HG03575 (cell line): ENCODE data around the gene AP2M1.
"Not testable (repeated sequence)": the region's sequence is repeated elsewhere in the genome, so short reads cannot be mapped to it uniquely, and the experiment has no call there.

Experiments used
- ATAC-seq: cut with Tn5 transposase; IDR thresholded peaks from one replicate; pipeline ENCODE4 v1.9.1; 2021; ENCODE audit not compliant: unreplicated experiment, insufficient number of reproducible peaks, low FRiP score; ENCODE audit errors: extremely low read depth

AP2M1 gene

GRCh38 chr3:184155644-184156521 is 18.8 kb upstream of the AP2M1 start:
- no peak for ATAC-seq

DNA sequence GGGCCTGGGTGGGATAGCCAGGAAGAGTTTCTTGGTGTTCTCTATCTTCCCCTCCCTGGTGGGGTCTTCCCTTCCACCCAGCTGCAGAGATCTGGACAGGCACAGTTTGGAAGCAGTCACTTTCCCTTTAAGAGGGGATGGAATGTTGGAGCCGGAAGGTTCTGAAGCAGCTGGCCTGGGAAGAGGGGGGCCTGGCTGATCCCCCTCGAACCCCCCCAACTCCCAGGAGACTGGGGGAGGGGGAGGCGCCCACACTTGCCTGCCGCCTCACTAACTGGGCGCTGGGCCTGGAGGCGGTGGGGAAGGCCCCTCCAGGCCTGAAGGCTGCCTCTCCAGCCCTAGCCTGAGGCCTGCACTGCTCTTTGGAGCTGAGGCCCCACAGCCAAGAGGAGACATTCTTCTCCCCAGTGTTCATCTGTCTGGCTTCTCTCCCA is 18.1 kb upstream of the AP2M1 start:
- no peak for ATAC-seq

DNA sequence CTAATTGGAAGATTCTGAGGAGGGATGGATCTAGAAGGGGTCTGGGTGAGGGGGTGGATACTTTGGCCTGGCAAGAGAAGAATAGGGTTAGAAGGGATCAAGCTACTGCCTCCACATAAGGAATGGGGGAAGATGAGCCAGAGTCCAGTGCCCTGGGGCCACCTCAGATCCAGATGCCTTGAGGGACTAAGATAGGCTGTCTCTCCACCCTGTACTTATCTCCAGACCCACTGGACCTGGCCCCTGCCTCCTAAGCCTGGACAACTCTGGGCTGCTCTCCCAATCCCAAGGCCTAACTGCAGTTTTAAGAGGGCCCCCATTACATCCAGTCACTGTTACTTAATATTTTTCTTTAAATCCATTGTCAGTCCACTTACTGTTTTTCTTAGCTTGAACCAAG is 17.4 kb upstream of the AP2M1 start:
- no peak for ATAC-seq

GRCh38 chr3:184158404-184158803 is 16.3 kb upstream of the AP2M1 start:
- ATAC-seq = no peak

DNA sequence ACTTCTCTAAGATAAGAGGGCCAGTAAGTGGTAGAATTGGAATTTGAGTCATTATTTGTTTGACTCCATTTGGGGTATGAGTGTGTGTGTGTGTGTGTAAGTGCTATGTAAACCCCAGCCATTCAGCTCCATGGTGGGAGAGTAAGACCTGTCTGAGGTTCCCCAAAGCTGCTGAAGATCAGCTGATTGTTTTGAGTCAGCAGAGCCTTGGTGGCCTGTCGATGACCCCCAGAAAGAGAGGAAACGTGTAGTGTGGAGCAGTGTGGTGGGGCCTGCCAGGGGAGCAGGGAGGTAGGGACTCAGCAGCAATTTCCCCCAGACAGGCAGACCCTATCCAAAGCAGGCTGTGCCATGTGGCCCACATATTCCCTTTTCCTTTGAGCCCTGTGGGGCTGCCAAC is 14.2 kb upstream of the AP2M1 start:
- ATAC-seq = no peak

DNA sequence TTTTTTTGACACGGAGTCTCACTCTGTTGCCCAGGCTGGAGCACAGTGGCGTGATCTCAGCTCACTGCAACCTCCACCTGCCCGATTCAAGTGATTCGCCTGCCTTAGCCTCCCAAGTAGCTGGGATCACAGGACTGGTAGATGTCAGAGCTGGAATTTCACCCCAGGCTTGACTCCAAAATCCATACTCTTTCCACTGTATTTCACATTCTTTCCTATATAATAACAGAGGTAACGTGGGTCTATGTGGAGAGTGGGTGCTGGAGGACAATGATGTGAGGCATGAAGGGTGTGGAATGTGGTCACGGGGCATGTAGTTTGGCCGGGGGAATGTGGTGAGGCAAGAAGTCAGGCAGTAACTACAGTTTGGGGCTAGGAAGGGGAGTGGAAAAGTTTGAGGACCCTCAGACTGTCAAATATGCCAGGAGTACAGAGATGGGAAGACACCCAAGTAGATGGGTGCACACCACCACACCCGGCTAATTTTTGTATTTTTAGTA is 12.0 kb upstream of the AP2M1 start:
- ATAC-seq = not testable (repeated sequence)

DNA sequence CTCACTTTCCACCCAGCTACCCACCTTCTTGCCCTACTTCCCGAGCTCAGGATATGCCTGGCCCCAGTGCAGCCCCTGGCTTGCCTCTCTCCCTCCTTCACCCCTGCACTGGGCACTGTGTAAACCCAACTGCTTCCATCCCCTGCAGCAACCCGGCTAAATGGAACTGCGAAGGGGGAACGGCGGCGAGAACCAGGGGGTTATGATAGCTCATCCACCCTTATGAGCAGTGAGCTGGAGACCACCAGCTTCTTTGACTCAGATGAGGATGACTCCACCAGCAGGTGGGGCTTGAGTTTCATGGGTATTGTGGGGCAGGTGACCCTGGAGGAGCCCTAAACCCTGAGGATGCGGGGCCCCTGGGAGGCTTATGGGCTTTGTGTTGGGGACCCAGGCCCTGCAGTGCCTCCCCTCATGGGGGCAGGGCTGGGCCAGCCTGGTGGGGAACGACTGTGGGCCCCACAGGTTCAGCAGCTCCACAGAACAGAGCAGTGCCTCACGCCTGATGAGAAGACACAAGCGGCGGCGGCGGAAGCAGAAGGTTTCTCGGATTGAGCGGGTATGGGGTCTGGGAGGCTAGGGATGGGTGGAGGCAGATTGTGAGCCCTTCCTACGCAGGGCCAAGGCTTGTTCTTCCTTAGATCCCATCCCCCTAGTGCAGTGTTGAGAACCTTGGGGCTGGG is 9.9 kb upstream of the AP2M1 start:
- ATAC-seq = no peak

DNA sequence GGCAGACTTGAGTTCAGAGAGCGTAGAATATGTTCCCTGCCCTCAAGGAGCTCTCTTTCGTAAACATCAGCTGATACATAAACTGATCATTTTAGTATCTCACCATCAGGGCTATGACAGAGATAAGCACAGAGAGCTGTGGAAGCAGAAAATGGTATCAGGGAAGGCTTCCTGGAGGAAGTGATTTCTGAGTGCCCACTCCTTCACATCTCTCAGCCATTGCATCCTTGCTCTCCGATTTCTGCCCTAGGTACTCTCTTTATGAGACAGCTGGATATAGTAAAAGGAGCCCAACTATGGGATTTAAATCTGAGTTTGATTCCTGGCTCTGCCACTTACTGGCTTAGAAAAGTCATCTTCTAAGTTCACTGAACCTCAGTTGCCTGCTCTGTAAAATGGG is 9.1 kb upstream of the AP2M1 start:
- no peak for ATAC-seq

- ATAC-seq = no peak
Observed at GRCh38 chr3:184166671-184167070, 8.0 kb upstream of the AP2M1 start.

GRCh38 chr3:184167786-184168185 is 6.9 kb upstream of the AP2M1 start:
- no peak for ATAC-seq

DNA sequence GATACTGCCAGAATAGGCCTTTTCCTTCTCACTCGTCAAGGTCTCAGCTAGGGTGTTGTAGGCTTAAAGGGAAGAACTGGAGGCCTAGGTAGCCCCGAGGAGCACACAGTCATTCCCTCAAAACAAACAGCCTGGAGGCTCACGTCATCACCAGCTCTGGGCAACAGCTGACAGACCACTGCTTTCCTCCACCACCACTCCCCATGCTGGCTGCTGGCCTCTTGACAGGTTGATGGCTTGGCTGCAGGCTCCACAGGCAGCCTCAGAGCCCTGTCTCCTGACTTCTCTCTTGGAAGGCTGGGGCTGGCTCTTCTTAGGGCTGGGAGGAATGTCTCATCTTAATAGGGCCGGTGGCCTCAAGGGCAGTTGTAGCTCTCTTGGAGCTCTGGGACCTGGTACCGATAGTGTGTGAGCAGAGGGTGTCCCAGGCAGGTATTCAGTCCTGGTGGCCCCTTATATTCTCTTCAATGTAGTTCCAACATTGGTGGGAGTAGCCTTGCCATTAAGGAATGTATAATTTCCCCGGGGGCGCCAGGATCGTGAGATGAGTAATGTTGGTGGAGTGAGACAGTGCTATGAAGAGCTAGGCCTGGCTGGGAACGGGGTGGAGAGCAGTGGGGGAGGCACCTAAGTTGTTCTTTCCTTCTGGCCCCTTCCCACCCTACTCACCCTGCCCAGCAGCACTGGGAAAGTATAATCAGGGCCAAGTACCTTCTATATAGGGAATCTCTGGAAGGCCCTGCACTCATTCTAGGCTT is 6.1 kb upstream of the AP2M1 start:
- ATAC-seq = no peak

DNA sequence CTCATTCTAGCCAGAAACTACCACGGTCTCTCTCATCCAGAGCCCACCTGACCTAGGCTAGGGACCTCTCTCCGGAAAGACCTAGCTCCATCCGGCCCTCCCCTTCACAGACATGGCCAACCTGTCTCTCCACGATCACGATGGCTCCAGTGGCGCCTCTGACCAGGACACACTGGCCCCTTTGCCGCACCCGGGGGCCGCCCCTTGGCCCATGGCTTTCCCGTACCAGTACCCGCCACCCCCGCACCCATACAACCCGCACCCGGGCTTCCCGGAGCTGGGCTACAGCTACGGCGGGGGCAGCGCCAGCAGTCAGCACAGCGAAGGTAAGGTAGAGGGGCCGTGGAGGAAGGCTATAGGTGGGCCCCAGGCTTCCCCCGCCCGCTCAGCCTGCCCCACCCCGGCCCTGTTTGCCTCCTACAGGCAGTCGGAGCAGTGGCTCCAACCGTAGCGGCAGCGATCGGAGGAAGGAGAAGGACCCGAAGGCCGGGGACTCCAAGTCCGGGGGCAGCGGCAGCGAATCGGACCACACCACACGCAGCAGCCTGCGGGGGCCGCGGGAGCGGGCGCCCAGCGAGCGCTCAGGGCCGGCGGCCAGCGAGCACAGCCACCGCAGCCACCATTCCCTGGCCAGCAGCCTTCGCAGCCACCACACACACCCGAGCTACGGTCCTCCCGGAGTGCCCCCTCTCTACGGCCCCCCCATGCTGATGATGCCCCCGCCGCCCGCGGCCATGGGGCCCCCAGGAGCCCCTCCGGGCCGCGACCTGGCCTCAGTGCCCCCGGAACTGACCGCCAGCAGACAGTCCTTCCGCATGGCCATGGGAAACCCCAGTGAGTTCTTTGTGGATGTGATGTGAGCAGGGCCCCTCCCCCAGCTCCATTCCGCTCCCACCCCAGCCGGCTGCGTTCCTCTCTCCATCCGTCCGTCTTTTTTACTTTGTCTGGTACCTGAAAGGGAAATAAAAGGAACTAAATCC is 4.5 kb upstream of the AP2M1 start:
- no peak for ATAC-seq

GRCh38 chr3:184171562-184171961 is 3.1 kb upstream of the AP2M1 start:
- ATAC-seq = no peak

- no peak for ATAC-seq
Observed at GRCh38 chr3:184172681-184173373, 1.8 kb upstream of the AP2M1 start.

GRCh38 chr3:184173374-184173722 is 1.3 kb upstream of the AP2M1 start:
- no peak for ATAC-seq

GRCh38 chr3:184174284-184174645 is 390 bp upstream of the AP2M1 start:
- no peak for ATAC-seq

DNA sequence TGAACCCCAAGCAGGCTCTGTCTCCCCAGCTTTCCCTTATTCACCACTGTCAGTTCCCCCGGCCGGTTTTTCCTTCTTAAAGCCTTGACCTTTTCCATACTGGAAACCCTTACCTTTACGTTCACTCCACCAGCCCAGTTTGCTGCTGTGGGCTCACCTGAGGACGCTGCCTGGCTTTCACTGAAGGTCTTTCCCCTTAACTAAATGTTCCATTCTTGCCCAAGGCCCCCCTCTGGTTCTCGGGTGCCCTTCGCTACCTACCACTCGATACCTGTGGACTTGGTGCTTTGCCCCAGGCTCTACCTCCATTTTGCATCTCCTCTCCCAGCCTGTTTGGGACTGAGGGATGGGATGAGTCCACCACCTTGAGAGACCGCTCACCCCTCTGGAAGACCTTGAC is 851 bp downstream of the AP2M1 start:
- no peak for ATAC-seq

- no peak for ATAC-seq
Observed at GRCh38 chr3:184175981-184176376, 1.3 kb downstream of the AP2M1 start.
